ENCODE results near the gene PEPD.

DNA sequence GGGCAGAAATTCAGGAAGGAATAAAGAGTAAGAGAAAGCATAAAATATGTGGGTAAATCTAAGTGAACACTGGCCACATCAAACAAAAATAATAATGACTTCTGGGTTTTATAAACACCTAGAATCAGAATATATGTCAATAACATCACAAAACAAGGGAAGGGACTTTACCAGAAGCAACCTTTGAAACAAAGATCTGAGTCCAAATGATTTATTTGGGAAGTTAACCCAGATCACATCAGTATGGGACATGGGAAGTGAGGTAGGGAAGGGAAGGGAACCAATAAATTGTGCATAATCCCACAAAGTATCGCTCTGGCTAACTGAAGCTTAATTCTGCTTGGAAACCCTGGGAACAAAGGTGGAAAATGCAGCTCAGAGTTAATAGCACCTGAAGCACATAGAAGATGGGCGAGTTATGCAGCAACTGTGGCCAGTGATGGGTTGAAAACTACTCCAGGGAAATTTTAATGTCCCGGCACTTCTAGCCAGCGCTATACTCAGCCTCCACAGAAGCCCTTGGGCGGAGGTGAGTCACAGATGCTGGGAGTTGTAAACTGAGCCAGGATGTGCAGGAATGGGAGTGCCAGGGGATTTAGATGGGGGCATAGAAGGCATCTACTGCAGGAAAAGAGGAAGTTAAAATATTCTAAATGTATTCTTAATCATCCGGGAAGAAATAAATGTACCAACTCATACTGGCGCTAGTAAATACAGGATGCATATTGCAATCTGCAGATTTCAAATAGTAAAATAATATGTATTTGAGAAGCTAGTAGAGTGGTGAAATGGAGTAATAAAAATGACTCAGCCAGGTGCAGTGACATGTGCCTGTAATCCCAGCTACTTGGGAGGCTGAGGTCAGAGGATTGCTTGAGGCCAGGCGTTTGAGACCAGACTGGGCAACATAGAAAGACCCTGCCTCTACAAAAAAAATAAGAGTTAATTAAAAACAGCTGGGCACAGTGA is 182.3 kb downstream of the PEPD start:
- TF ChIP-seq, protein P1, sequence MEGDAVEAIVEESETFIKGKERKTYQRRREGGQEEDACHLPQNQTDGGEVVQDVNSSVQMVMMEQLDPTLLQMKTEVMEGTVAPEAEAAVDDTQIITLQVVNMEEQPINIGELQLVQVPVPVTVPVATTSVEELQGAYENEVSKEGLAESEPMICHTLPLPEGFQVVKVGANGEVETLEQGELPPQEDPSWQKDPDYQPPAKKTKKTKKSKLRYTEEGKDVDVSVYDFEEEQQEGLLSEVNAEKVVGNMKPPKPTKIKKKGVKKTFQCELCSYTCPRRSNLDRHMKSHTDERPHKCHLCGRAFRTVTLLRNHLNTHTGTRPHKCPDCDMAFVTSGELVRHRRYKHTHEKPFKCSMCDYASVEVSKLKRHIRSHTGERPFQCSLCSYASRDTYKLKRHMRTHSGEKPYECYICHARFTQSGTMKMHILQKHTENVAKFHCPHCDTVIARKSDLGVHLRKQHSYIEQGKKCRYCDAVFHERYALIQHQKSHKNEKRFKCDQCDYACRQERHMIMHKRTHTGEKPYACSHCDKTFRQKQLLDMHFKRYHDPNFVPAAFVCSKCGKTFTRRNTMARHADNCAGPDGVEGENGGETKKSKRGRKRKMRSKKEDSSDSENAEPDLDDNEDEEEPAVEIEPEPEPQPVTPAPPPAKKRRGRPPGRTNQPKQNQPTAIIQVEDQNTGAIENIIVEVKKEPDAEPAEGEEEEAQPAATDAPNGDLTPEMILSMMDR (IDR thresholded peaks at IDR 0.05) = no peak
- no peak for TF ChIP-seq POLR2A (IDR thresholded peaks at IDR 0.05)

Data from esophagus squamous epithelium (tissue), 4 donors.